Activated naive CD8-positive, alpha-beta T cell (primary cell): ENCODE measurements around the gene CHAT.

Source experiments
- H3K27ac Mint-ChIP-seq: one replicate; pipeline ENCODE4 v1.8.0; 2021; ENCODE audit warnings: mixed read lengths
- H3K27me3 Mint-ChIP-seq: one replicate; pipeline ENCODE4 v1.8.0; 2021; ENCODE audit warnings: mixed read lengths
- H3K36me3 Mint-ChIP-seq: one replicate; pipeline ENCODE4 v1.8.0; 2021; ENCODE audit warnings: mixed read lengths
- H3K4me1 Mint-ChIP-seq: one replicate; pipeline ENCODE4 v1.8.0; 2021; ENCODE audit warnings: low read depth, mixed read lengths
- H3K4me3 Mint-ChIP-seq: one replicate; pipeline ENCODE4 v1.8.0; 2021; ENCODE audit warnings: mild to moderate bottlenecking, mixed read lengths
- H3K9me3 Mint-ChIP-seq: one replicate; pipeline ENCODE4 v1.8.0; 2021; ENCODE audit warnings: low read depth, mixed read lengths

The CHAT gene

DNA sequence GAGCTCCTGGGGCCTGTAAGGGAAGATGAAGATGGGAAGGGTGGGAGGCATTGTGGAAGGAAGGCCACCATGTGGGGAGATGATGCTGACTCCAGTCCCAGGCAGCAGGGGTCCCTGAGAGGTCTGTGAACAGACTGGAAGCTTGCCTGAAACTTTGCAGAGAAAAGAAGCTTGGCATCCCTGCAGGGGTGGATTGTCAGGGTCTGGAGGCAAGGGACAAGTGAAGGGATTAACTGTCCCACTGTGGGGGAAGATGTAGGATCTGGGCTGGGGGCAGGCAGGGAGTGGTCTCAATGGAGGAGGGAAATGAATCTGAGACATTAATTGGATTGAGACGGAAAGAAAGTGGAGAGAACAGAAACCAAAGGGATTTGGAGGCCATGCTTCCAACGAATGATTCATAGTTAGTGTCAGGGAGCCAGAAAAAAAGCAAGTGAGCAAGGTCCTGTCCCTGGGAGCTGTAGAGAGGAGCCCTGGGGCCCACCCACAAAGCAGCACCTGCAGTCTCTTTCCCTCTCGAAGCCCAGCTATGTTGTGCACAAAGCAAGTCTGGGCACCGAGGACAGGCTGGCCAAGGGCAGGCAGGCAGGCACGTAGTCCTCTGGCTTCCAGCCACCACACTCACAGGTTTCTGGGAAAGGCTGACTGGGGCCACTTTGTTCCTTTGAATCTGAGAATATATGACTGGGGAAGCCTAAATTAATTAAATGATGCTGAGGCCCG is 8.5 kb upstream of the CHAT start:
- Mint-ChIP-seq H3K27me3 (peaks cover 39% of the 10 kb centered on the region), H3K4me3 (no peak overlapping the region), H3K36me3 (no peaks in the 10 kb centered on the region), H3K27ac (no peak overlapping the region), H3K9me3 (no peaks in the 10 kb centered on the region), H3K4me1 (peaks cover 5% of the 10 kb centered on the region)

DNA sequence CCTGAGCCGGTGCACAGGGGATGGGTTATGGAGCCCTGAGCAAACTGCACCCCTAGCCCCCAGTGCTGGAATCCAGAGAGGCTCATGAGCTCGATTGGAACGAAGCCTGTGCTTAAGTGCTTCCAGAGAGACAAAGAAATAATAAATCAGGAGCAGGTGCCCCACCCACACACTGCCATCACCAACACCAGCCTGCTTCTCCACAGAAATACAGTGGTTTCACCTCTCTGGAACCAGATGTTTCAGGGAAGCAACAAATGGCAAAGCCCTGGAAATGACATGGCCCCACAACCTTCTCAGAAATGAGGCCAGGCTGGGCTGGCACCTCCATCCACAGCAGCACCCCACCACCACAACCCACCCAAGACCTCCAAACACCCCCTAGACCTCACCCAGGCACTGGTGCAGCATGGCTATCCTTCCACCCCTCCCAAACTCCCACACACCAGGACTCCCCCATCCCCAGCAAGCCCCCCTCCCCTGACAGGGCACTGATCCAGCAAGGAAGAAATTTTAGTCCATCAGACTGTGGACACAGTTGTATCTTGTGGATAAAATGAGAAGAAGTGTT is 7.8 kb upstream of the CHAT start:
- no peak overlapping the region for H3K4me3 Mint-ChIP-seq
- no peak overlapping the region for H3K27ac Mint-ChIP-seq

DNA sequence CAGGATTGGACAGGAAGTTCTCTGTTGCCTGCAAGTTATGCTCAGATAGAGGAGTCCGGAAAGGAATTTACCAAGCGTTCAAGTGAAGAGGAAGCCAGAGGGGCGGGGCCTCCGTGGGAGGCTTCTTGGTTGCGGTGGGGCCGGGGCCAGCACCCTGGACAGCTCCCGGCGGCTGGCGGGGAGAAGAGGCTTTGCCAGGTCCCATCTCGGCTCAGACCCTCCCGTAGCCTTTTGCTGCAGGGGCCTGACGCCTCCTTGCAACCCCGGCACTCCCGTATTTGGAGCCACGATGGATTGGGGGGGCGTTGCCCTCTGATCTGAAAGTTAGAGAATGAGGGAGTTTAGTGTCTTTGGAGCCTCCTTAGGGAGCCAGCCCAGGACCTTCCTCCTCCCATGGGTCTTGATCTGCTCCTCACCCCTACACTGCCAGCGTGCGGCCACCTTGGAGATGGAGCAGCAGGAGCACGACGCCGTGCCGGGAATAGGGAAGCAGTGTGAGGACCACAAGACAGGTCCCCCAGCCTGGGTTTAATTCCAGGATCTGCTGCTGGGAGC is 6.8 kb upstream of the CHAT start:
- Mint-ChIP-seq H3K27ac (no peak overlapping the region), H3K9me3 (no peaks in the 10 kb centered on the region), H3K36me3 (no peaks in the 10 kb centered on the region), H3K27me3 (peaks cover 40% of the 10 kb centered on the region), H3K4me1 (peaks cover 7% of the 10 kb centered on the region), H3K4me3 (no peak overlapping the region)

More for the DNA sequence above, 7.8 kb upstream of the CHAT start:
- Mint-ChIP-seq H3K4me1 (peaks cover 5% of the 10 kb centered on the region), H3K27me3 (peaks cover 34% of the 10 kb centered on the region), H3K36me3 (no peaks in the 10 kb centered on the region), H3K9me3 (no peaks in the 10 kb centered on the region)

DNA sequence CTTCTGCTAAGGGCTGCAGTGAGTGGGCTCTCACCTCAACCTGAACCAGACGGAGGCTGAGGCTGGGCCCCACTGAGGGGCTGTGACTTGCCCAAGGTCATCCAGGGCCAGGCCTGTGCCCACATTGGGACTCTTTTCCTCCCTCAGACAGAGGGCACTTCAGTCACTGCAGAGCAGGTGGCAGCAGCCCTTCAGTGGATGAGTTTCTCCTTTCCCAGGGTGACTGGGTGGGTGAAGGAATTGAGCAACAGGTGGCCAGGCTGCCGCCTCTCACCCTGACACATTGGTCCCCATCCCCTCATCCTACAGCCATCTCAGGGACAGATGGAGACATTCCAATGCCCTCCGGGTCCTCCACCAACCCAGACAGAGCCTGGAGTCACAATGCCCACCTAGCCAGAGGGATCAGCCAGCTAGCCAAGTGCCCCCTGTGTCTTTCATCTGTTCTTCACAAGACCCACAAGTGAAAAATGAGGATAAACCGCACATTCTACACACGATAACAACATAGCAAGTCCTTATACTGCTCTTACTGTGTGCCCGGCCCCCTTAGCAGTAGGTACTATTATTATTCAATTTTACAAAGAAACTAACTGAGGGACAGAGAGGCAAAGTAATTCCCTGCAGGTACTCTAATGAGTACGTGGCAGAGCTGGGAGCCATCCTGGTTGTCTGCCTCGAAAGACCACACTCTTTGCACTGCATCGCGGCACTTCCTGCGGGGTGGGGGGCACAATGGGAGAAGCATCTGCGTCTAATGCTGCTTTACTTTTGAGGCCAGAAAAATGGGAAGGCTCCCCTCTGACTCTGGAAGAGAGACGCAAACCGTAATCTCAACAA is 5.5 kb upstream of the CHAT start:
- Mint-ChIP-seq H3K9me3 (no peaks in the 10 kb centered on the region), H3K27me3 (peaks cover 43% of the 10 kb centered on the region), H3K4me1 (peaks cover 14% of the 10 kb centered on the region), H3K36me3 (no peaks in the 10 kb centered on the region), H3K27ac (no peak overlapping the region), H3K4me3 (no peak overlapping the region)

DNA sequence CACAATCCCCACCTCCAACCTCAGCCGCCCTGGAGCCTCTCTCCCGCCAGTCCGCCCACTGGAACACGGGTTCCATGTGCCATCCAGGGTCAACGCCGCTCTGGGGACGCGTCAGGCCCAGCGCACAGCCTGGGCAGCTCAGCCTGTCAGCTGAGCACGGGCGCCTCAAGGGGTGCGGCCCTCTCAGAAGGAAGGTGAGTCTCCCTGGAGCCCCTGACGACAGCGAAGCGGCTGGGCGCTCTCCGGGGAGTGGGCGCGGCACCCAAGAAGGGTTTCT is 4.9 kb upstream of the CHAT start:
- no peaks in the 10 kb centered on the region for H3K36me3 Mint-ChIP-seq
- no peak overlapping the region for H3K4me3 Mint-ChIP-seq
- H3K9me3 Mint-ChIP-seq, result no peaks in the 10 kb centered on the region
- peaks cover 44% of the 10 kb centered on the region for H3K27me3 Mint-ChIP-seq
- H3K27ac Mint-ChIP-seq, result no peak overlapping the region
- H3K4me1 Mint-ChIP-seq, result peaks cover 19% of the 10 kb centered on the region

DNA sequence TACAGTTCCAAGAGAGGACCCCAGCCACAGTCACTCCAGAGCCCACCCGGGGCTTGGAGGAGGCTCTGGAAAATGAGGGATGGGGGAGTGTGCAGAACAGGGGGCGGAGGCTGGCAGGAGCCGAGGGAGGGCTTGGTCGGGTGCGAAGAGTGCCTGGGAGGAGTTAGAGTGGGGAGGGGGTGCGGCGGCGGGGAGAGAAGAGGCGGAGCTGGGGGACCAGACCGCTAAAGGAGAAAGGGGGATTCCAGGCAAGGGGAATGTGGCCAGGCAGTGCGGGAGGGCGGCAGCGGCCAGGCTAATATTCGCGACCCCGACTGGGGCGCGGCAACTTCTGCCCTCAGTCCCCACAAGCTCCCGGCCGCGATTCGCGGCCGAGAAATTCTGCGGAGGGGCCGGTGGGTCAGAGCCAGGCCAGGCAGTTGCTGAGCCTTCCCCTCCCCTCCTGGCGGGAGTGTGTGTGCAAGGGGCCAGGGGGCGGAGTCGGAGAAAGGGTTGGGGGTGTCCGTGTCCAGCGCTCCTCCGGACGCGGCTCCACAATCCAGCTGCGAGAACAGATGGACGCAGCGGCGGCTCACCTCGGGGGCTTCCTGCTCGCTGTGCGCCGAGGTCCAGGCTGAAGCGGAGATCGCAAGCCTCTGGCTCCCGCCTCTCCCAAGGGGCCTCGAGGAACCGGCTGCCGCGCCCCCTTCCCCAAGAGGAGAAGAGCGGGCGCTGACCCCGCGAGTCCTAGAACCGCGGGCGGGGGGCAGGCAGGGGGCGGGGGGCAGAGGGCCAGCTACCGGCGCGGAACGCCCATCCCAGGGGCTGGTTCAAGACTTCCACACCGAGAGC is 4.3 kb upstream of the CHAT start:
- Mint-ChIP-seq H3K4me3 (no peak overlapping the region), H3K9me3 (no peaks in the 10 kb centered on the region), H3K36me3 (no peaks in the 10 kb centered on the region), H3K27ac (no peak overlapping the region), H3K27me3 (peaks cover 39% of the 10 kb centered on the region), H3K4me1 (peaks cover 19% of the 10 kb centered on the region)

DNA sequence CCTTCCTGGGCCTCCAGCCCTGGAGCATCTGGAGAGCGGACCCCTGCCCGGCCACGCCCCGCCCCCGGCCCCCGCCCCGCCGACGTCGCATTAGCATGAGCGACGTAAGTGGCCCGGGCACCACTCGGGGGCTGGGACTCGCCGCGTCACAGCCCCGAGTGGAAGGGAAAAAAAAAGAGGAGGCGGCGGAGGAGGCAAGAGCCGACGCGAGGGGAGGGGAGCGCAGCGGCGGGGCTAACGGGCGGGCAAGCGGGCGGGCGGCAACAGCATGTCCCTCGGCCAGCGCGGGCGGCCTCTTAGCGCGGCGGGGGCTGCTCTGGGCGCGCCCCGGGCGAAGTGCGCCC is 3.8 kb upstream of the CHAT start, which contains the start of gene SLC18A3:
SLC18A3 (plus strand) TSS at position 197 of the 344 bp plus-strand sequence. CDS start 431 bp downstream, outside the sequence.
- Mint-ChIP-seq H3K9me3 (no peaks in the 10 kb centered on the region), H3K27ac (no peak within 1 kb of the TSS), H3K4me3 (no peak within 1 kb of the TSS), H3K36me3 (no peaks in the 10 kb centered on the region), H3K27me3 (peaks cover 39% of the 10 kb centered on the region), H3K4me1 (peaks cover 22% of the 10 kb centered on the region)

DNA sequence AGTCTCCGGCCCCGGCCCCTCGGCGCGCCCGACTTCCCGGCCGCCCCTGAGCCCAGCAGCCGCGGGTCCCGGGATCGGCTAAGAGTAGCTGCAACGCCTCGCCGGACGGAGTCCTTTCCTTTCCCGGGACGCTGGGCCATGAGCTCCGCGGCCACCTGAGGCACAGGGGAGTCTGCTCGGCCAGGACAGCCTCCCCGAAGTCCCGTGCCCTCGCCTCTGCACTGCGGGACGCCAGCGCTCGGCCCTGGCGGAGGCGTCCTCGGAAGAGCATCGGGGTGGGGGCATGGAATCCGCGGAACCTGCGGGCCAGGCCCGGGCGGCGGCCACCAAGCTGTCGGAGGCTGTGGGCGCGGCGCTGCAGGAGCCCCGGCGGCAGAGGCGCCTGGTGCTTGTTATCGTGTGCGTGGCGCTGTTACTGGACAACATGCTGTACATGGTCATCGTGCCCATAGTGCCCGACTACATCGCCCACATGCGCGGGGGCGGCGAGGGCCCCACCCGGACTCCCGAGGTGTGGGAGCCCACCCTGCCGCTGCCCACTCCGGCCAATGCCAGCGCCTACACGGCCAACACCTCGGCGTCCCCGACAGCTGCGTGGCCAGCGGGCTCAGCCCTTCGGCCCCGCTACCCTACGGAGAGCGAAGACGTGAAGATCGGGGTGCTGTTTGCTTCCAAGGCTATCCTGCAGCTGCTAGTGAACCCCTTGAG is 3.2 kb upstream of the CHAT start:
- H3K4me3 Mint-ChIP-seq, result no peak overlapping the region
- H3K9me3 Mint-ChIP-seq, result no peaks in the 10 kb centered on the region
- peaks cover 22% of the 10 kb centered on the region for H3K4me1 Mint-ChIP-seq
- H3K27me3 Mint-ChIP-seq, result peaks cover 38% of the 10 kb centered on the region
- H3K27ac Mint-ChIP-seq, result no peak overlapping the region
- H3K36me3 Mint-ChIP-seq, result no peaks in the 10 kb centered on the region

DNA sequence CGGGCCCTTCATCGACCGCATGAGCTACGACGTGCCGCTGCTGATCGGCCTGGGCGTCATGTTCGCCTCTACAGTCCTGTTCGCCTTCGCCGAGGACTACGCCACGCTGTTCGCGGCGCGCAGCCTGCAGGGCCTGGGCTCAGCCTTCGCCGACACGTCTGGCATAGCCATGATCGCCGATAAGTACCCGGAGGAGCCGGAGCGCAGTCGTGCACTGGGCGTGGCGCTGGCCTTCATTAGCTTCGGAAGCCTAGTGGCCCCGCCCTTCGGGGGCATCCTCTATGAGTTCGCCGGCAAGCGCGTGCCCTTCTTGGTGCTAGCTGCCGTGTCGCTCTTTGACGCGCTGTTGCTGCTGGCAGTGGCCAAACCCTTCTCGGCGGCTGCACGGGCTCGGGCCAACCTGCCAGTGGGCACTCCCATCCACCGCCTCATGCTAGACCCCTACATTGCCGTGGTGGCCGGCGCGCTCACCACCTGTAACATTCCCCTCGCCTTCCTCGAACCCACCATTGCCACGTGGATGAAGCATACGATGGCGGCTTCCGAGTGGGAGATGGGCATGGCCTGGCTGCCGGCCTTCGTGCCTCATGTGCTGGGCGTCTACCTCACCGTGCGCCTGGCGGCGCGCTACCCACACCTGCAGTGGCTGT is 2.5 kb upstream of the CHAT start:
- H3K27ac Mint-ChIP-seq, result no peak overlapping the region

DNA sequence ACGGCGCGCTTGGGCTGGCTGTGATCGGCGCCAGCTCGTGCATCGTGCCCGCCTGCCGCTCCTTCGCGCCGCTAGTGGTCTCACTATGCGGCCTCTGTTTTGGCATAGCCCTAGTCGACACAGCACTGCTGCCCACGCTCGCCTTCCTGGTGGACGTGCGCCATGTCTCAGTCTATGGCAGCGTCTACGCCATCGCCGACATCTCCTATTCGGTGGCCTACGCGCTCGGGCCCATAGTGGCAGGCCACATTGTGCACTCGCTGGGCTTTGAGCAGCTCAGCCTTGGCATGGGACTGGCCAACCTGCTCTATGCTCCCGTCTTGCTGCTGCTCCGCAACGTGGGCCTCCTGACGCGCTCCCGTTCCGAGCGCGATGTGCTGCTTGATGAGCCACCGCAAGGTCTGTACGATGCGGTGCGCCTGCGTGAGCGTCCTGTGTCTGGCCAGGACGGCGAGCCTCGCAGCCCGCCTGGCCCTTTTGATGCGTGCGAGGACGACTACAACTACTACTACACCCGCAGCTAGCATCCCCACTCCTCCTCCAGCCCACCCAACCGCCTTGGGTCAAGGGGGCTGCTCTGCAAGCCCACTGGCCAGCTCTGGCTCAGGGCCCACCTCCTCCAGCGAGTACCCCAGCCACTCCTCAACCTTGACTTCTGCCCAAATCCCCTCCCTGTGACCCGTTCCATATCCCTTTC is 1.9 kb upstream of the CHAT start:
- Mint-ChIP-seq H3K27ac (no peak overlapping the region), H3K4me3 (peak overlapping the region; percentile 14)

More for the DNA sequence above, 2.5 kb upstream of the CHAT start:
- Mint-ChIP-seq H3K4me1 (peaks cover 22% of the 10 kb centered on the region), H3K4me3 (no peak overlapping the region), H3K27me3 (peaks cover 43% of the 10 kb centered on the region), H3K9me3 (no peaks in the 10 kb centered on the region), H3K36me3 (no peaks in the 10 kb centered on the region)

DNA sequence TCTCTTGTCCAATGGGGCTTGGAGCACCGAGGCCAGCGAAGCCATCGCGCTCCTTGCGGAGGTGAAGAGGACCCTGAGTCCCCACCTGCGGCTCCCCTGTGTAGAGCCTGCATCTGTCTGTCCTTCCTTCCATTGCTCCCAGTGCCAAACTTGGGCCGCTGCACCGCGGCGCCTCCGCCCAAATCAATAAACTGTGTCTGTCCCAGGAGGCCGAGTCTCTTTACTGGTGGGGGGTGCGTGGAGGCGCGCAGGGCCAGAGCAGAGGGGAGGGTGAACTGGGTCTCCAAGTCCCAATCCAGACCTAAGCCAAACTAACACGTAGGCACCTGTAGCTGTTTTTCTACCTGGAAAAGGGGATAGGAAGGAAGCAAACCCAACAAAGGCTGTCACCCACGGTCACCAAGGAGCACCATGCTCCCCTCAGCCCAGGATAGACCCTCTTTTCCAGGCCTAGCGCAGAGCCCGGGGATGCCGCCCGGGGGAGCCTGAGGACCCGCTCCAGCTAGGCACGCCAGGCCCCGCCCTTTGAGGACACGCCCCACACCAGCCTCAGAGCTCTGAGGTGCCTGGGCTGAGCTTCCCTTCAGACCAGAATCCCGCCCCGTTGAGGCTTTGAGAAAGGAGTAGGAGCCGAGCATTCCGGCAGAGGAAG is 1.2 kb upstream of the CHAT start:
- Mint-ChIP-seq H3K27ac (no peak overlapping the region), H3K9me3 (no peaks in the 10 kb centered on the region), H3K4me3 (peak overlapping the region; percentile 14), H3K4me1 (peaks cover 16% of the 10 kb centered on the region), H3K27me3 (peaks cover 49% of the 10 kb centered on the region), H3K36me3 (no peaks in the 10 kb centered on the region)

More for the DNA sequence above, 1.9 kb upstream of the CHAT start:
- Mint-ChIP-seq H3K9me3 (no peaks in the 10 kb centered on the region), H3K36me3 (no peaks in the 10 kb centered on the region), H3K27me3 (peaks cover 45% of the 10 kb centered on the region), H3K4me1 (peaks cover 19% of the 10 kb centered on the region)

DNA sequence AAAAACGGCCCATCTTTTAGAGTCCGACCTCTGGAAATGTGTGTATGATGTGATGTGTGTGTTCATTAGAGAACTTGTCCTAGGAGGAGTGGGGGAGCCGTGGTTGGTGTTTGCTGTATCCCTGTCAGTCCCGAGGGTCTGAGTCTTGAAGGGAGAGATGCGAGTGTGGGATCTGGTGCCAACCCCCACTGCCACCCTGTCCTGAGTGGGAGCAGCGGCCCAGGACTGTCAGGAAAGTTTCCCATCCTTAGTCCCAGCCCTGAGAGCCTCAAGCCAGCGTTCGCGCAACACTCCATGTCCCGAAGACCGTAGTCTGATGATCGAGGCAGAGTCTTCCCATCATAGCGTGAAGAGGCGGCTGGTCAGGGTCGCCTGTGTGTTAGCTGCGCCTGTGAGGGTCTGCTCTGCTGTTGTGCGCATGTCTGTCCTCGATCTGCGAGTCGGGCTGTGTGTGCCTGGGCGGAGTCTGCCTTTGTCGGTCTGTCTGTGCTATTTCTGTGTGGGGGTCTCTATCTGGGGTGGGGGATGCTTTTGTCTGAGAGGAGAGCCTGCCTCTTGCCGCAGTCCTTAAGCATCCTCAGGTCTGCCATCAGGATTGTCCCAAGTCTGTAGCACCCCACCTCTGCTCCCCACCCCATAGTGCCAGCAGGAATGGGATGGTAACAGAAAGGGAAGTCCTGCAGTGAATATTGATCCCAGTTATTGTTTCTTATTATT is 514 bp upstream of the CHAT start:
- Mint-ChIP-seq H3K9me3 (no peaks in the 10 kb centered on the region), H3K27ac (no peak overlapping the region), H3K27me3 (peaks cover 48% of the 10 kb centered on the region), H3K4me3 (no peak overlapping the region), H3K36me3 (no peaks in the 10 kb centered on the region), H3K4me1 (peaks cover 16% of the 10 kb centered on the region)
